Panc1 (cell line): ENCODE results near the gene RCOR1.

Experiments
- TCF7L2 ChIP-seq: IDR thresholded peaks from 2 replicates; pipeline ENCODE4 v1.6.1; 2011; ENCODE audit warnings: mild to moderate bottlenecking, low read depth, low read length, inconsistent platforms
- TF ChIP-seq, protein P1 (sequence below): fragments of 450-650 bp; IDR thresholded peaks from 2 replicates; pipeline ENCODE4 v1.5.1; 2017; ENCODE audit warnings: mild to moderate bottlenecking

DNA sequence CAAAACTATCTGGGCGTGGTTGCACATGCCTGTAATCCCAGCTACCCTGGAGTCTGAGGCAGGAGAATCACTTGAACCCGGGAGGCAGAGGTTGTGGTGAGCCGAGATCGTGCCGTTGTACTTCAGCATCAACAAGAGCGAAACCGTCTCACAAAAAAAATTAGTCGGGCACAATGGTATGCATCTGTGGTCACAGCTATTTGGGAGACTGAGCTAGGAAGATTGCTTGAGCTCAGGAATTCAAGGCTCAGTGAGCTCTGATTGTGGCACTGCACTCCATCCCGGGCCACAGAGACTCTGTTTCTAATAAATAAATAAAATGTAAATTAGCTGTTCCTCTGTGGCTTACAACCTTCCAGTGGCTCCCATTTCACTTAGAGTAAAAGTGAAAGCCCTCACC is 28.0 kb downstream of the RCOR1 start:
- TF ChIP-seq, protein P1, sequence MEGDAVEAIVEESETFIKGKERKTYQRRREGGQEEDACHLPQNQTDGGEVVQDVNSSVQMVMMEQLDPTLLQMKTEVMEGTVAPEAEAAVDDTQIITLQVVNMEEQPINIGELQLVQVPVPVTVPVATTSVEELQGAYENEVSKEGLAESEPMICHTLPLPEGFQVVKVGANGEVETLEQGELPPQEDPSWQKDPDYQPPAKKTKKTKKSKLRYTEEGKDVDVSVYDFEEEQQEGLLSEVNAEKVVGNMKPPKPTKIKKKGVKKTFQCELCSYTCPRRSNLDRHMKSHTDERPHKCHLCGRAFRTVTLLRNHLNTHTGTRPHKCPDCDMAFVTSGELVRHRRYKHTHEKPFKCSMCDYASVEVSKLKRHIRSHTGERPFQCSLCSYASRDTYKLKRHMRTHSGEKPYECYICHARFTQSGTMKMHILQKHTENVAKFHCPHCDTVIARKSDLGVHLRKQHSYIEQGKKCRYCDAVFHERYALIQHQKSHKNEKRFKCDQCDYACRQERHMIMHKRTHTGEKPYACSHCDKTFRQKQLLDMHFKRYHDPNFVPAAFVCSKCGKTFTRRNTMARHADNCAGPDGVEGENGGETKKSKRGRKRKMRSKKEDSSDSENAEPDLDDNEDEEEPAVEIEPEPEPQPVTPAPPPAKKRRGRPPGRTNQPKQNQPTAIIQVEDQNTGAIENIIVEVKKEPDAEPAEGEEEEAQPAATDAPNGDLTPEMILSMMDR = no peak
- no peak for TF ChIP-seq TCF7L2
